GM12891 (cell line): ENCODE measurements around the gene RHBG.

Source experiments
- DNase-seq: peaks from one replicate; pipeline ENCODE4 v3.0.0; 2011; ENCODE audit warnings: low spot score; ENCODE audit not compliant: insufficient read length
- FAIRE-seq: peaks from 2 replicates; lab custom pipeline; 2011; peaks lifted over from hg19 to GRCh38; lab: Jason Lieb, UNC
- PAX5 ChIP-seq: IDR thresholded peaks from 2 replicates; pipeline ENCODE4 v1.6.1; 2011; ENCODE audit warnings: low read length, moderate library complexity, mild to moderate bottlenecking; ENCODE audit not compliant: insufficient read depth, severe bottlenecking
- POLR2A ChIP-seq: IDR thresholded peaks from 2 replicates; pipeline ENCODE4 v1.6.1; 2011; ENCODE audit warnings: low read depth, low read length, control low read depth
- POLR2AphosphoS5 ChIP-seq: IDR thresholded peaks from 2 replicates; pipeline ENCODE4 v1.6.1; 2011; ENCODE audit warnings: low read depth, low read length, control low read depth
- POU2F2 ChIP-seq: IDR thresholded peaks from 2 replicates; pipeline ENCODE4 v1.6.1; 2011; ENCODE audit warnings: low read depth, mild to moderate bottlenecking, control low read depth, low read length, moderate library complexity
- SPI1 ChIP-seq: IDR thresholded peaks from 2 replicates; pipeline ENCODE4 v1.6.1; 2011; ENCODE audit warnings: low read depth, low read length, control low read depth
- TAF1 ChIP-seq: IDR thresholded peaks from 2 replicates; pipeline ENCODE4 v1.6.1; 2011; ENCODE audit warnings: low read depth, low read length, control low read depth

RHBG gene

DNA sequence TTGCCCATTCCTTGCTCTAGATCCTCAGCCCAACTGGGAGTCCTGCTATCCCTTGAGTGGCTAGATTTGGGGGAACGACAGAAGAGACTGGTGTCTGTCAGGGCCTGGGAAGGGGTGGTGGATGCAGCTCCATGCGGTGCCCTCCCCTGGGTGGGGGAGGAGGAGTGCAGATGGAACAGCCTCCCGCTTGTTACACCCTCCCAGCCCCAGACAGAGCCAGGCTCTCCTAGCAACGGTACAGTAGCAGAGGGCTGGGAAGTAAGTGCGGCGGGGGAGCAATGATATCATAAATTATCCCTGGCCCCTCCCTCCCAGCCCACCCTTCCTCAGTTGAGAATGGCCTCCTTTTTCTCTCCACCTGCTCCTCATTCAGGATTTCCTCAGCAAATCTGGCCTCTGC lies 37.2 kb downstream of the RHBG start:
- no peak for DNase-seq
- TF ChIP-seq TAF1 (no peak), POLR2A (no peak), POLR2AphosphoS5 (no peak), POU2F2 (no peak), PAX5 (no peak), SPI1 (no peak)
- no peak for FAIRE-seq

GRCh38 chr1:156407344-156407743 lies 38.3 kb downstream of the RHBG start:
- no peak for FAIRE-seq
- no peak for DNase-seq
- TF ChIP-seq POLR2A (no peak), POLR2AphosphoS5 (no peak), SPI1 (no peak), POU2F2 (no peak), TAF1 (no peak)

- TF ChIP-seq SPI1 (no peak), POU2F2 (no peak), POLR2A (no peak), POLR2AphosphoS5 (no peak), PAX5 (no peak), TAF1 (no peak)
- no peak for FAIRE-seq
- no peak for DNase-seq
Measured at GRCh38 chr1:156407760-156408159, 38.7 kb downstream of the RHBG start.

DNA sequence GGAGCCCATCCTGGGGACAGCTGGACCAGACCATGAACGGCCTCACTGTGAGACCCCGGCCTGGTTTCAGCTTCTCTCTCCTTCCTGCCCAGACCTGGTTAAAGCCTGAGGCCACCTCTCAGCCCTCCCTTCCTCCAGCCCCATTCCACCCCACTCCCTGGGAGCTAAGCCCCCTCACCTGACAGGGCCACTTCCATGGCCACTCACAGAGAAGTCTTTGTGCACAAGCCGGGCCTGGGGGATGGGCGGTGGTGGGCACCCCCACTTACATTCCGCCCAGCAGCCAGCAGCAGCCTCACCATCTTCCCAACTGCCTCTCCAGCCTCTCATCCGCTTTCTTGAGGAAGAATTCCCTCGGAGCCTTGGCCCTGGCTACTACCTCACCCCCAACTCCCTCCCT lies 40.4 kb downstream of the RHBG start:
- FAIRE-seq (no peak), DNase-seq (no peak)
- TF ChIP-seq POLR2A: no peak
- no peak for TF ChIP-seq PAX5
- no peak for TF ChIP-seq SPI1
- TF ChIP-seq TAF1: no peak
- TF ChIP-seq POU2F2: no peak
- TF ChIP-seq POLR2AphosphoS5: no peak

DNA sequence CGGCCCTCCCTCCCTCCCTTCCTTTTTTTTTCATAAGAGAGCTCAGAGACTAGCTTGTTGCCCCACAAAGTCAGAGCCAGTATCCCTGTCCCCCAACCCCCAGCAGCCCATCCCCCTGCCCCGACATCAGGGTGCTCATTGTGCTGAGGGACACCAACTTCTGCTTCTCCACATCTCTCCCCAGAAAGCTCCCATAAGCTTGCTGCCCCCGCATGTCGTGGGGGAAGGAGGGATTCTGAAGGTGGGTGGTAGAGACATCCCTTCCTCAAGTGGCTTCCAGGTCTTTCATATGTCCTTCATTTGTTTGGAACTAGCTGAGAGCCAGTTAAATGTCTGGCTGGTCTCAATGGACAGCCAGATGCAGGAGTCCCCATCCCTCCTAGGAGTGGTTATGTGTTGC lies 41.2 kb downstream of the RHBG start:
- DNase-seq: no peak
- TF ChIP-seq POLR2AphosphoS5 (no peak), POLR2A (no peak), PAX5 (no peak), TAF1 (no peak), SPI1 (no peak)
- FAIRE-seq: no peak

DNA sequence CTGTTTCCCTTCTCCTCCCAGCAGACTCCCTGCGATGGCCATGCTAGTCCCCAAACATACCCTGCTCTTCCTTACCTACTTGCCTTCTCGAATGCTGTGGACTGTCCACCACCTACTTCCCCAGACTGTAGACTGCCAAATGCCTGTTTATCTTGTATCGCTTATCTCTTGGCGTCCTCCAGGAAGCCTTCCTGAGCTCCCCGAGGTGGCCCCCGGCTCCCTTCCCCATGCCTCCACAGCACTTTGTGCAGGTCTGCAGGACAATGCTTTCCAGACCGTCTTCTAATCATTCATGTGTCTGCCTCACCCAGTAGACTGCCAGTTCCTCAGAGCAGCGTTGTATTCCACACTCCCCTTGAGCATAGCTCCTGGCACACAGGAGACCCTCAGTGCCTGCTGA lies 41.7 kb downstream of the RHBG start:
- DNase-seq: no peak
- TF ChIP-seq POLR2A (no peak), PAX5 (no peak), SPI1 (no peak), POU2F2 (no peak), POLR2AphosphoS5 (no peak), TAF1 (no peak)
- FAIRE-seq: no peak

DNA sequence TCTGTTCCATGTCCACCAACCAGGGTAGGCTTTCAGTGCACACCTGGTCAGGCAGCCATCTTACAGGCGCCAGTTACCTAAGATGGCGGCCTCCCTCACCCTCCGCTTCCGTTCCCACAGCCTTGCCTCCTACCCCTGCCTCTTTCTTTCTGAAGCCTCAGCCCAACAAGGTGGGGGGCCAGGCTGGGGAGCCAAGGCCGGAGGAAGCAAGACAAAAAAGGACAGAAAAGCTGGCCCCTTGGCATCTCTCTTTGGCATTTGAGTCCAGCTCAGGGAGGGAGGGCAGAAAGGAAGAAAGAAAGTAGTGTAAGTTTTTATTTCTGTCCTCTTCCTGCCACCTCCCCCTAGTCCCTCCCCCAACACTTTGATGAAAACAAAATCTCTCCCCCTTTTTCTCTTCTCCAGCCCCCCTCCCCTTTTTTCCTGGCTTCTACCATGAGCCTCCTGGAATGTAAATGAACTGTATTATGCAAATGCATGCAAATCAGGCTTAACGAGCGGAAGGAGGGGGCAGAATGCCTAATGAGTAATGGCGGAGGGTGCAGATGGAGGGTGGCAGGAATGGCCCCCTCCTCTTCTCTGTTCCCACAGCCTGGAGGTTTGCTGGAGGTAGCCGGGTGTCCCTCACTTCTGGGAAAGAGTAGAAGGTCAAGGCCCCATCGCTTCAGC lies 43.8 kb downstream of the RHBG start:
- DNase-seq (no peak), FAIRE-seq (no peak)
- TF ChIP-seq POLR2A: no peak
- TF ChIP-seq PAX5: no peak
- no peak for TF ChIP-seq POLR2AphosphoS5
- no peak; the same call in 1 of the 2 replicates for TF ChIP-seq POU2F2
- no peak for TF ChIP-seq SPI1
- no peak for TF ChIP-seq TAF1

- DNase-seq: no peak
- TF ChIP-seq SPI1 (no peak), POLR2AphosphoS5 (no peak), PAX5 (no peak), POU2F2 (no peak), POLR2A (no peak), TAF1 (no peak)
- FAIRE-seq: no peak
Measured at GRCh38 chr1:156413391-156414246, 44.6 kb downstream of the RHBG start.

GRCh38 chr1:156414461-156415064 lies 45.6 kb downstream of the RHBG start:
- FAIRE-seq (no peak), DNase-seq (no peak)
- TF ChIP-seq TAF1: no peak
- no peak for TF ChIP-seq POLR2AphosphoS5
- no peak for TF ChIP-seq POLR2A
- no peak for TF ChIP-seq PAX5
- TF ChIP-seq SPI1: no peak
- TF ChIP-seq POU2F2: no peak
